CD4-positive, CD25-positive, alpha-beta regulatory T cell (primary cell): ENCODE results near the gene FCER2. TPM values are rescaled to one million over a fixed set of nuclear protein-coding genes. Genes with fewer than 3 reads are reported as not detected.
A peak's percentile ranks its signal among the peaks of the same experiment; 100 is the strongest.
"Not testable (repeated sequence)": the region's sequence is repeated elsewhere in the genome, so short reads cannot be mapped to it uniquely, and the experiment has no call there.

Experiments
- ATAC-seq, 2 donors: fragments of 150-1000 bp; cut with Tn5 transposase; one replicate each; pipeline ENCODE4 v1.10.0; 2021; ENCODE audit warnings: low read depth in 2 of 2, moderate number of reproducible peaks in 2 of 2, moderate library complexity in 1 of 2
- DNase-seq, 3 donors: peaks; one replicate each; pipeline versions ENCODE4 v3.0.0 to v3.0.0-alpha.2; 2012 to 2022; ENCODE audit warnings: mixed read lengths in 1 of 3
- H3K27ac ChIP-seq: one replicate; pipeline ENCODE4 v1.7.0; 2013; ENCODE audit warnings: mild to moderate bottlenecking, low read length; ENCODE audit not compliant: insufficient read depth, poor library complexity, severe bottlenecking
- H3K27me3 ChIP-seq: one replicate; pipeline ENCODE4 v1.7.0; 2013; ENCODE audit warnings: low read length; ENCODE audit not compliant: control insufficient read depth, insufficient read depth
- H3K36me3 ChIP-seq: one replicate; pipeline ENCODE4 v1.7.0; 2013; ENCODE audit warnings: mild to moderate bottlenecking, low read length, moderate library complexity; ENCODE audit not compliant: control insufficient read depth, insufficient read depth
- H3K4me1 ChIP-seq: 2 replicates; pipeline ENCODE4 v1.7.0; 2013; ENCODE audit warnings: mild to moderate bottlenecking, low read length; ENCODE audit not compliant: insufficient read depth, control insufficient read depth, poor library complexity, severe bottlenecking
- H3K4me3 ChIP-seq: one replicate; pipeline ENCODE4 v1.7.0; 2013; ENCODE audit warnings: low read depth, mild to moderate bottlenecking, low read length, moderate library complexity
- H3K9me3 ChIP-seq, 2 experiments: 1 replicate in 1 of 2; 2 replicates in 1 of 2; pipeline ENCODE4 v1.7.0; 2013; ENCODE audit warnings: low read length in 2 of 2, mild to moderate bottlenecking in 1 of 2, moderate library complexity in 1 of 2; ENCODE audit not compliant: control insufficient read depth in 2 of 2
- H3K27ac Mint-ChIP-seq, 3 donors: one replicate each; pipeline ENCODE4 v1.8.0; 2020 to 2022; ENCODE audit warnings: mild to moderate bottlenecking in 3 of 3, mixed read lengths in 3 of 3, moderate library complexity in 2 of 3
- H3K27me3 Mint-ChIP-seq: one replicate; pipeline ENCODE4 v1.8.0; 2022; ENCODE audit warnings: mild to moderate bottlenecking, mixed read lengths
- H3K36me3 Mint-ChIP-seq: one replicate; pipeline ENCODE4 v1.8.0; 2020; ENCODE audit warnings: mixed read lengths
- H3K4me1 Mint-ChIP-seq, 4 donors: one replicate each; pipeline ENCODE4 v1.8.0; 2020 to 2022; ENCODE audit warnings: mixed read lengths in 4 of 4, mild to moderate bottlenecking in 1 of 4
- H3K4me3 Mint-ChIP-seq, 4 donors: one replicate each; pipeline ENCODE4 v1.8.0; 2020 to 2022; ENCODE audit warnings: mild to moderate bottlenecking in 4 of 4, mixed read lengths in 4 of 4, moderate library complexity in 3 of 4
- H3K9me3 Mint-ChIP-seq, 7 donors: one replicate each; pipeline ENCODE4 v1.8.0; 2020 to 2022; ENCODE audit warnings: mixed read lengths in 7 of 7, mild to moderate bottlenecking in 3 of 7, moderate library complexity in 2 of 7
- polyA plus RNA-seq, 4 donors: library from polyadenylated mRNA; unstranded; fragments of 300-500 nt; fragmentation: Illumina TruSeq; gene quantifications; one replicate each; pipeline ENCODE4 v1.2.3, GENCODE V29; 2021
- total RNA-seq: library from RNA; stranded (reverse); gene quantifications from one replicate; pipeline ENCODE4 v1.2.3, GENCODE V29; 2022

The FCER2 gene
- not detected for total RNA-seq
- 1 to 10 TPM in 1 of 4 donors, under 1 TPM in 2, not detected in 1; 0.34 to 4.5 (median 0.48) TPM for polyA plus RNA-seq

- H3K4me3 Mint-ChIP-seq, result peak within 1 kb of the TSS in 2 of 4 donors; percentile 38 to 53
- H3K36me3 Mint-ChIP-seq, result no peaks in the 10 kb centered on the region
- H3K36me3 ChIP-seq, result no peaks in the 10 kb centered on the region
- no peak within 1 kb of the TSS for H3K4me3 ChIP-seq
- peaks cover 12 to 54% (median 28%) of the 10 kb centered on the region in 4 donors for H3K4me1 Mint-ChIP-seq
- H3K27ac ChIP-seq, result no peak within 1 kb of the TSS
- H3K9me3 ChIP-seq, result no peaks in the 10 kb centered on the region
- H3K27me3 Mint-ChIP-seq, result peaks cover 11% of the 10 kb centered on the region
- no peak for ATAC-seq
- H3K4me1 ChIP-seq, result peaks cover 28% of the 10 kb centered on the region
- H3K27ac Mint-ChIP-seq, result peak within 1 kb of the TSS; percentile 57 to 92 (median 76)
- DNase-seq, result no peak
- H3K9me3 Mint-ChIP-seq, result no peaks in the 10 kb centered on the region
- no peaks in the 10 kb centered on the region for H3K27me3 ChIP-seq
These were observed at the start of gene FCER2 for GRCh38 chr19:7701654-7702457. Gene FCER2 (minus strand): TSS chr19:7702131. CDS start chr19:7699760, 2,371 bp downstream.

DNA sequence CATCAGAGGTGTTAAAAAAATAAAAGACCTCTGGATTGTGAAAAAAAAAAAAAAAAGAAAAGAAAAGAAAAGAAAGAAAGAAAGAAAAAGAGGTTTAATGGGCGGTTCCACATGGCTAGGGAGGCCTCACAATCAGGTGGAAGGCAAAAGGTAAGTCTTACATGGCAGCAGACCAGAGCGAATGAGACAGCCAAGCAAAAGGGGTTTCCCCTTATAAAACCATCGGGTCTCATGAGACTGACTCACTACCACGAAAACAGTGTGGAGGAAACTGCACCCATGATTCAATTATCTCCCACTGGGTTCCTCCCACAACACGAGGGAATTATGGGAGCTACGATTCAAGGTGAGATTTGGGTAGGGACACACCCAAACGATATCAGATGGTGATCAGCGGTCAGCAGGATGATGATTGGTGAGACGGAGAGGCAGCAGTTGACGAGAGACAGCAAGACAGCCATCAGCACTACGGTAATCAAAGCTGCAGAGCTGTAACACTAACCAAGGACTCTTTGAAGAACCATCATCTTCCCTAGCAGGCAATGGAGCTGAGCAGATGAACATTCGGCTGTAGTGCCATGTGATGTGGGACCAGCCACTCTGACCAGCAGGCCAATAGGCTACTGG is 49.3 kb upstream of the FCER2 start:
- peak overlapping the region in 1 of 4 donors; percentile 47 for H3K4me3 Mint-ChIP-seq
- no peak overlapping the region for H3K4me3 ChIP-seq
- H3K9me3 ChIP-seq, result peaks cover 5 to 11% of the 10 kb centered on the region in 2 experiments
- H3K36me3 Mint-ChIP-seq, result peaks cover 4% of the 10 kb centered on the region
- H3K9me3 Mint-ChIP-seq, result peaks cover 8 to 24% (median 15%) of the 10 kb centered on the region in 7 donors
- H3K36me3 ChIP-seq, result no peaks in the 10 kb centered on the region
- H3K4me1 ChIP-seq, result no peaks in the 10 kb centered on the region
- peaks cover 6 to 29% (median 19%) of the 10 kb centered on the region in 4 donors for H3K4me1 Mint-ChIP-seq
- H3K27ac ChIP-seq, result peak overlapping the region; percentile 37
- no peaks in the 10 kb centered on the region for H3K27me3 Mint-ChIP-seq
- ATAC-seq, result peak; percentile 83 to 86
- peak overlapping the region in 2 of 3 donors; percentile 62 to 67 for H3K27ac Mint-ChIP-seq
- peak; percentile 10 to 52 (median 34) for DNase-seq
- H3K27me3 ChIP-seq, result no peaks in the 10 kb centered on the region

DNA sequence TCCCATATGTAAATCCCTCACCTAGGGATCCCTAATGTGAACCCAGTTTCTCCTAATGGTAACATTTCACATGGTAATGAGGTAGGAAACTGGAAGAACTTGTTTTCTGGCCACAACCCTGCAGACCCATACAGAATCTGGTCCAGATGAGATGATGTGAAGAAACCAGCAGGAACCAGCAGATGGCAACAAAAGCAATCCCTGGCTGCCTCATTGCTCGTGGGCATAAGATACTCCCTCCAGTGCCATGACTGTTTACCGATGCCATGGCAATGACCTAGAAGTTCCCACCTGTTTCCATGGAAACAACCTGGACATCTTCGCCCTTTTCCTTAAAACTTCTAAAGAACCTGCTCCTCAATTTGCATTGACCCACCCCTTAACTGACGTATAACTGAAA is 46.8 kb upstream of the FCER2 start:
- Histone ChIP-seq H3K27me3 (no peaks in the 10 kb centered on the region), H3K36me3 (no peaks in the 10 kb centered on the region), H3K4me1 (no peaks in the 10 kb centered on the region), H3K9me3 (peaks cover 0 to 4% of the 10 kb centered on the region in 2 experiments), H3K27ac (no peak overlapping the region), H3K4me3 (no peak overlapping the region)
- Mint-ChIP-seq H3K4me3 (no peak overlapping the region), H3K9me3 (peaks cover 0 to 12% (median 3%) of the 10 kb centered on the region in 7 donors), H3K36me3 (no peaks in the 10 kb centered on the region), H3K27me3 (no peaks in the 10 kb centered on the region), H3K27ac (no peak overlapping the region), H3K4me1 (peaks cover 6 to 21% (median 16%) of the 10 kb centered on the region in 4 donors)
- DNase-seq (no peak), ATAC-seq (no peak)

DNA sequence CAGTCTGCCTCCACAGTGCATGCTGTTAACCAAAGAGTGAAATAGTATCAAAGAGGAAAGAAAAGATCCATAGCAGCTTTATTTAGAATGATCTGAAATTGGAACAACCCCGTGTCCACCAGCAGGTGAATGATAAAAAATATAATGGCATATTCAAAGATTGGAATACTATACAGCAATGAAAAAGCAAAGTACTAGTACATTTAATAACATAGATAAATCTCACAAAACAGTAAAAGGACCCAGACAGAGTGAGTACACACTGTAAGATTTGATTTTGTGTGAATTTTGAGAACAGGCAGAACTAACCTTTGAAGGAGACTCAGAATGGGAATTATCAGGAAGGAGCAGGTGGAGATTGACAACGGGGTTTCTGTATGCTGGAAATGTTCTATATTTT is 46.2 kb upstream of the FCER2 start:
- H3K36me3 Mint-ChIP-seq, result no peaks in the 10 kb centered on the region
- no peak for DNase-seq
- no peak overlapping the region for H3K27ac Mint-ChIP-seq
- H3K9me3 Mint-ChIP-seq, result peaks cover 0 to 12% (median 3%) of the 10 kb centered on the region in 7 donors
- Histone ChIP-seq H3K4me1 (no peaks in the 10 kb centered on the region), H3K4me3 (no peak overlapping the region), H3K27me3 (no peaks in the 10 kb centered on the region), H3K36me3 (no peaks in the 10 kb centered on the region), H3K27ac (no peak overlapping the region), H3K9me3 (peaks cover 0 to 4% of the 10 kb centered on the region in 2 experiments)
- H3K27me3 Mint-ChIP-seq, result no peaks in the 10 kb centered on the region
- ATAC-seq, result no peak
- peaks cover 6 to 21% (median 15%) of the 10 kb centered on the region in 4 donors for H3K4me1 Mint-ChIP-seq
- no peak overlapping the region for H3K4me3 Mint-ChIP-seq

GRCh38 chr19:7746903-7747884 is 45.3 kb upstream of the FCER2 start, which contains the start of gene CD209:
Gene CD209 (minus strand): TSS chr19:7747534. CDS start chr19:7747511, 23 bp downstream.
- Histone ChIP-seq H3K4me3 (no peak within 1 kb of the TSS), H3K27me3 (no peaks in the 10 kb centered on the region), H3K4me1 (no peaks in the 10 kb centered on the region), H3K9me3 (peaks cover 0 to 4% of the 10 kb centered on the region in 2 experiments), H3K27ac (no peak within 1 kb of the TSS), H3K36me3 (no peaks in the 10 kb centered on the region)
- H3K4me3 Mint-ChIP-seq, result no peak within 1 kb of the TSS
- peaks cover 5 to 18% (median 13%) of the 10 kb centered on the region in 4 donors for H3K4me1 Mint-ChIP-seq
- H3K9me3 Mint-ChIP-seq, result peaks cover 0 to 12% (median 3%) of the 10 kb centered on the region in 7 donors
- no peak within 1 kb of the TSS for H3K27ac Mint-ChIP-seq
- DNase-seq (no peak), ATAC-seq (no peak)
- no peaks in the 10 kb centered on the region for H3K27me3 Mint-ChIP-seq
- no peaks in the 10 kb centered on the region for H3K36me3 Mint-ChIP-seq

GRCh38 chr19:7746306-7746705 is 44.4 kb upstream of the FCER2 start:
- not testable (repeated sequence) for H3K4me1 ChIP-seq, DNase-seq, H3K27me3 Mint-ChIP-seq, H3K36me3 Mint-ChIP-seq, H3K27me3 ChIP-seq, H3K4me3 ChIP-seq, H3K4me3 Mint-ChIP-seq, H3K9me3 ChIP-seq, H3K27ac Mint-ChIP-seq, ATAC-seq, H3K36me3 ChIP-seq, H3K27ac ChIP-seq
- H3K9me3 Mint-ChIP-seq, result peaks cover 0 to 10% (median 3%) of the 10 kb centered on the region in 7 donors
- peaks cover 5 to 13% (median 11%) of the 10 kb centered on the region in 4 donors for H3K4me1 Mint-ChIP-seq
